Measurements from ENCODE around the gene NTNG2.

DNA sequence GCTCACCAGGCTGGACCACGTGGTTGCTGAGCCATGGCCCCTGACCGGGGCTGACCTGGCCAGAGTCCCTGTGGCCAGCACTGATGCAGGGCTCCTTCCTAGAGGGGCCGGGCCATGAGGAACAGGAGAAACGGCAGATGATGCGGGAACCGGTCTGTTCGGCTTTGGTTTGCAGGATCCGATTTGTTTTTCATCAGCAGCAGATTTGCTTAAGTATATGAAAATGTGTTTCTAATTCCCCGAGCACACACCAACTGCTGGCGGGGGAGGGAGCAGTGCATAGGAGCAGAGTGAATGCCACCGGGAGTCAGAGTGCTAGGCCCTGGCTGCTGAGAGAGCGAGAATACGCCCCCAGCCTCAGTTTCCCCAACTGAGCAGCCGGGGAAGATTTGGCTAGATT is 13.6 kb downstream of the NTNG2 start:
- TF ChIP-seq, protein P1, sequence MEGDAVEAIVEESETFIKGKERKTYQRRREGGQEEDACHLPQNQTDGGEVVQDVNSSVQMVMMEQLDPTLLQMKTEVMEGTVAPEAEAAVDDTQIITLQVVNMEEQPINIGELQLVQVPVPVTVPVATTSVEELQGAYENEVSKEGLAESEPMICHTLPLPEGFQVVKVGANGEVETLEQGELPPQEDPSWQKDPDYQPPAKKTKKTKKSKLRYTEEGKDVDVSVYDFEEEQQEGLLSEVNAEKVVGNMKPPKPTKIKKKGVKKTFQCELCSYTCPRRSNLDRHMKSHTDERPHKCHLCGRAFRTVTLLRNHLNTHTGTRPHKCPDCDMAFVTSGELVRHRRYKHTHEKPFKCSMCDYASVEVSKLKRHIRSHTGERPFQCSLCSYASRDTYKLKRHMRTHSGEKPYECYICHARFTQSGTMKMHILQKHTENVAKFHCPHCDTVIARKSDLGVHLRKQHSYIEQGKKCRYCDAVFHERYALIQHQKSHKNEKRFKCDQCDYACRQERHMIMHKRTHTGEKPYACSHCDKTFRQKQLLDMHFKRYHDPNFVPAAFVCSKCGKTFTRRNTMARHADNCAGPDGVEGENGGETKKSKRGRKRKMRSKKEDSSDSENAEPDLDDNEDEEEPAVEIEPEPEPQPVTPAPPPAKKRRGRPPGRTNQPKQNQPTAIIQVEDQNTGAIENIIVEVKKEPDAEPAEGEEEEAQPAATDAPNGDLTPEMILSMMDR (conservative IDR thresholded peaks at IDR 0.05 in 1 of 2, IDR thresholded peaks at IDR 0.05 in 1 of 2; ENCODE audit: extremely low read depth in 1 of 2, insufficient read depth in 1 of 2, low read depth in 1 of 2, low read length in 2 of 2) = no peak
- TF ChIP-seq EZH2 (IDR thresholded peaks at IDR 0.05; ENCODE audit: borderline replicate concordance, low read length) = no peak
